ENCODE results near the gene UBN2.

GRCh38 chr7:139230023-139230422 lies 1.0 kb upstream of the UBN2 start:
- TF ChIP-seq CTCF (IDR thresholded peaks at IDR 0.05; ENCODE audit: low read depth, low read length, poor library complexity, severe bottlenecking) (no peak), EZH2phosphoT487 (IDR thresholded peaks at IDR 0.05; ENCODE audit: borderline replicate concordance, low read length) (no peak)

All from DOHH2 (cell line).